ENCODE measurements around the gene AHDC1. TPM values are rescaled to one million over a fixed set of nuclear protein-coding genes. Genes with fewer than 3 reads are reported as not detected.

Gene AHDC1
- total and polyA plus RNA-seq, 2 of the 13 experiments (the other 11 are each of a cell fraction or from before 2014, with no cell fraction given) = 1.0 to 2.7 TPM

DNA sequence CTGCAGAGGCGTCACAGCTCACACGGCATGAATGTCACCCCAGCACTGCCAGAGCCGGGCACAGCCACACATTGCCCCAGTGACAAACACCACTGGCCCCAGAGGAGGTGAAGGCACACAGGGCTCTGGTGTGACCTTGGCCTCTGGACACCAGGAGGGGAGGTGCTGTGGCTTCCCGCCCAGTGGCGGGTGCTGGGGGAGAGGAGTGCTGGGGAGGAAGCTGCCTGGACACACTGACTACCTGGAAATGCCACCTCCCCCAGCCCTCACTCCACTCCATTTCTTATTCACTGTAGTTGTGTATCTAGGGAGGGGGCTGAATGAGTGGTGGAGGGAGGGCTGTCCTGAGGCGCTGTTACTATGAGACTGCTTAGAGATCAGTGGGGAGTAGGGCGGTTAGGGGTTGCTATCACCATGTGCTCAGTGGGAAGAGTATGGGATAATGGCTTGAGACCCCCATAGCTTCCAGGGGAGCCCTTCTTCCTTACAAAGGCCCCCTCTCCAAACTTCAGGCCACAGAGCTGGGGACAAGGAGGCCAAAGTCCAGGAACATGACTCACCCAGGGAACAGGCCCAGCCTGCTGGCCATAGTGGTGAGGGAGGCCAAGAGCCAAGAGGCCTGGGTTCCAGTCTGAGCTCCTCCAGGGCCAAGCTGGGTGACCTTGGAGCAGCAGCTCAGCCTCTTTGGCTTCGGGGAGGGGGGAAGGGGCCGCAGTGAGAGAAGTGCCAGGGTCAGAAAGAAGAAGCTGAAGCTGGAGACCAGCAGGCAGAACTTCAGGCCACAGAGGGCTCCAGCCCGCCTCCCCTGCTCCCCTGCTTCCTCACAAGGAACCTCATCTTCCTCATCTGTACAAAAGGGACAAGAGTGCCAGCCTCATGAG, 40.1 kb downstream of the AHDC1 start (continued):
- TF ChIP-seq, protein P1, sequence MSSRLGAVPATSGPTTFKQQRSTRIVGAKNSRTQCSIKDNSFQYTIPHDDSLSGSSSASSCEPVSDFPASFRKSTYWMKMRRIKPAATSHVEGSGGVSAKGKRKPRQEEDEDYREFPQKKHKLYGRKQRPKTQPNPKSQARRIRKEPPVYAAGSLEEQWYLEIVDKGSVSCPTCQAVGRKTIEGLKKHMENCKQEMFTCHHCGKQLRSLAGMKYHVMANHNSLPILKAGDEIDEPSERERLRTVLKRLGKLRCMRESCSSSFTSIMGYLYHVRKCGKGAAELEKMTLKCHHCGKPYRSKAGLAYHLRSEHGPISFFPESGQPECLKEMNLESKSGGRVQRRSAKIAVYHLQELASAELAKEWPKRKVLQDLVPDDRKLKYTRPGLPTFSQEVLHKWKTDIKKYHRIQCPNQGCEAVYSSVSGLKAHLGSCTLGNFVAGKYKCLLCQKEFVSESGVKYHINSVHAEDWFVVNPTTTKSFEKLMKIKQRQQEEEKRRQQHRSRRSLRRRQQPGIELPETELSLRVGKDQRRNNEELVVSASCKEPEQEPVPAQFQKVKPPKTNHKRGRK (CRISPR knock-in tag; IDR thresholded peaks at IDR 0.05) = 0 out of 2 replicates have a peak, but pooled peaks have one; percentile 76
- TF ChIP-seq, protein P2, sequence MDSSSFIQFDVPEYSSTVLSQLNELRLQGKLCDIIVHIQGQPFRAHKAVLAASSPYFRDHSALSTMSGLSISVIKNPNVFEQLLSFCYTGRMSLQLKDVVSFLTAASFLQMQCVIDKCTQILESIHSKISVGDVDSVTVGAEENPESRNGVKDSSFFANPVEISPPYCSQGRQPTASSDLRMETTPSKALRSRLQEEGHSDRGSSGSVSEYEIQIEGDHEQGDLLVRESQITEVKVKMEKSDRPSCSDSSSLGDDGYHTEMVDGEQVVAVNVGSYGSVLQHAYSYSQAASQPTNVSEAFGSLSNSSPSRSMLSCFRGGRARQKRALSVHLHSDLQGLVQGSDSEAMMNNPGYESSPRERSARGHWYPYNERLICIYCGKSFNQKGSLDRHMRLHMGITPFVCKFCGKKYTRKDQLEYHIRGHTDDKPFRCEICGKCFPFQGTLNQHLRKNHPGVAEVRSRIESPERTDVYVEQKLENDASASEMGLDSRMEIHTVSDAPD (CRISPR knock-in tag; IDR thresholded peaks at IDR 0.05) = peak; percentile 96; the same call in 1 of the 2 replicates
- TF ChIP-seq, protein P3, sequence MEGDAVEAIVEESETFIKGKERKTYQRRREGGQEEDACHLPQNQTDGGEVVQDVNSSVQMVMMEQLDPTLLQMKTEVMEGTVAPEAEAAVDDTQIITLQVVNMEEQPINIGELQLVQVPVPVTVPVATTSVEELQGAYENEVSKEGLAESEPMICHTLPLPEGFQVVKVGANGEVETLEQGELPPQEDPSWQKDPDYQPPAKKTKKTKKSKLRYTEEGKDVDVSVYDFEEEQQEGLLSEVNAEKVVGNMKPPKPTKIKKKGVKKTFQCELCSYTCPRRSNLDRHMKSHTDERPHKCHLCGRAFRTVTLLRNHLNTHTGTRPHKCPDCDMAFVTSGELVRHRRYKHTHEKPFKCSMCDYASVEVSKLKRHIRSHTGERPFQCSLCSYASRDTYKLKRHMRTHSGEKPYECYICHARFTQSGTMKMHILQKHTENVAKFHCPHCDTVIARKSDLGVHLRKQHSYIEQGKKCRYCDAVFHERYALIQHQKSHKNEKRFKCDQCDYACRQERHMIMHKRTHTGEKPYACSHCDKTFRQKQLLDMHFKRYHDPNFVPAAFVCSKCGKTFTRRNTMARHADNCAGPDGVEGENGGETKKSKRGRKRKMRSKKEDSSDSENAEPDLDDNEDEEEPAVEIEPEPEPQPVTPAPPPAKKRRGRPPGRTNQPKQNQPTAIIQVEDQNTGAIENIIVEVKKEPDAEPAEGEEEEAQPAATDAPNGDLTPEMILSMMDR (CRISPR knock-in tag; IDR thresholded peaks at IDR 0.05) = peak; percentile 43
- TF ChIP-seq STAG1 (CRISPR knock-in tag; IDR thresholded peaks at IDR 0.05) (peak; percentile 34), RFXANK (CRISPR knock-in tag; IDR thresholded peaks at IDR 0.05) (no peak), XRCC5 (optimal IDR thresholded peaks at IDR 0.05; ENCODE audit: low read length) (peak; percentile 68), YEATS2 (CRISPR knock-in tag; IDR thresholded peaks at IDR 0.05; ENCODE audit: borderline replicate concordance) (peak; percentile 60; the same call in 1 of the 2 replicates), ZNF557 (CRISPR knock-in tag; IDR thresholded peaks at IDR 0.05) (no peak), HMG20B (CRISPR knock-in tag; conservative IDR thresholded peaks at IDR 0.05) (peak; percentile 84), ZNF432 (CRISPR knock-in tag; IDR thresholded peaks at IDR 0.05; ENCODE audit: borderline replicate concordance) (no peak)
- TF ChIP-seq, protein P4, sequence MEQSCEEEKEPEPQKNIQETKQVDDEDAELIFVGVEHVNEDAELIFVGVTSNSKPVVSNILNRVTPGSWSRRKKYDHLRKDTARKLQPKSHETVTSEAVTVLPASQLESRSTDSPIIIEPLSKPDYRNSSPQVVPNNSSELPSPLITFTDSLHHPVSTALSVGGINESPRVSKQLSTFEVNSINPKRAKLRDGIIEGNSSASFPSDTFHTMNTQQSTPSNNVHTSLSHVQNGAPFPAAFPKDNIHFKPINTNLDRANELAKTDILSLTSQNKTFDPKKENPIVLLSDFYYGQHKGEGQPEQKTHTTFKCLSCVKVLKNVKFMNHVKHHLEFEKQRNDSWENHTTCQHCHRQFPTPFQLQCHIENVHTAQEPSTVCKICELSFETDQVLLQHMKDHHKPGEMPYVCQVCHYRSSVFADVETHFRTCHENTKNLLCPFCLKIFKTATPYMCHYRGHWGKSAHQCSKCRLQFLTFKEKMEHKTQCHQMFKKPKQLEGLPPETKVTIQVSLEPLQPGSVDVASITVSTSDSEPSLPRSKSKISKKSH (CRISPR knock-in tag; IDR thresholded peaks at IDR 0.05; ENCODE audit: borderline replicate concordance) = peak; percentile 69; the same call in 1 of the 2 replicates

All from HepG2 (cell line).